Keratinocyte (primary cell): ENCODE results near the gene GPRC5C.

Experiments used
- CTCF ChIP-seq, 3 experiments: IDR thresholded peaks in 1 of 3; conservative IDR thresholded peaks in 1 of 3; optimal IDR thresholded peaks in 1 of 3; 2 replicates in 2 of 3; 3 replicates in 1 of 3; pipeline versions ENCODE3 to v1.5.1; 2011; ENCODE audit warnings: low read length in 3 of 3, mild to moderate bottlenecking in 3 of 3, moderate library complexity in 2 of 3, control low read depth in 1 of 3, inconsistent platforms in 1 of 3; ENCODE audit not compliant: insufficient read depth in 2 of 3; ENCODE audit errors: extremely low read depth in 1 of 3
- EZH2 ChIP-seq: IDR thresholded peaks from one replicate; pipeline ENCODE4 v1.6.1; 2012; ENCODE audit warnings: inconsistent platforms, mild to moderate bottlenecking, low read length, moderate library complexity

GRCh38 chr17:74427048-74427762, 4.7 kb upstream of the GPRC5C start:
- TF ChIP-seq EZH2 (no peak), CTCF (optimal IDR thresholded peaks at IDR 0.05 in 1 of 3, IDR thresholded peaks at IDR 0.05 in 1 of 3, conservative IDR thresholded peaks at IDR 0.05 in 1 of 3; ENCODE audit: extremely low read depth in 1 of 3, insufficient read depth in 2 of 3, low read length in 3 of 3) (no peak)
